Stimulated activated CD4-positive, alpha-beta T cell treated with anti-CD3 and anti-CD28 coated beads, Interleukin-1b, Interleukin-23, amount 100 ng/mL, for 24 hours (primary cell): ENCODE measurements around the gene TUBB1.
A peak's percentile ranks its signal among the peaks of the same experiment; 100 is the strongest.
"Not testable (repeated sequence)": the region's sequence is repeated elsewhere in the genome, so short reads cannot be mapped to it uniquely, and the experiment has no call there.

Experiments used
- DNase-seq, 4 experiments: peaks; one replicate each; pipeline ENCODE4 v3.0.0-alpha.2; 2020; ENCODE audit warnings: low read depth in 4 of 4, low spot score in 1 of 4

TUBB1 gene

DNA sequence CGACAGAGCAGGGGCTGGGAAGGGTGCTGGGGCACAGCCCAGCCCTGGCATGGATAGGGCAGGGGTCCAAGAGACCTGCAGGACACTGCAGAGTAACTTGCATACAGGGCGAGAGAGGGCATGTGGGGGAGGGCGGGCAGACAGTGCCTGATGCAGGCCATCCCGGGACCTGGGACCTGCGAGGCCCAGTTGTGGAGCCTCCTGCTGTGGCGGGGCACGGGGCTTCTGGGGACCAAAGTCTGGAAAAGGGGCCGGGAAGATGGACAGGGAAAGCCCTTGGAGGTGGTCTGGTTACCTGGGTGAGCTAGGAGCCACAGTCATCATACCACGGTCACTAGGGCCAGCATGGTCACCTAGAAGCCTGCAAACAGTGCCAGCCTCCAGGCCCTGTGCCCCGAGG, 412 bp upstream of the TUBB1 start:
- no peak for DNase-seq

DNA sequence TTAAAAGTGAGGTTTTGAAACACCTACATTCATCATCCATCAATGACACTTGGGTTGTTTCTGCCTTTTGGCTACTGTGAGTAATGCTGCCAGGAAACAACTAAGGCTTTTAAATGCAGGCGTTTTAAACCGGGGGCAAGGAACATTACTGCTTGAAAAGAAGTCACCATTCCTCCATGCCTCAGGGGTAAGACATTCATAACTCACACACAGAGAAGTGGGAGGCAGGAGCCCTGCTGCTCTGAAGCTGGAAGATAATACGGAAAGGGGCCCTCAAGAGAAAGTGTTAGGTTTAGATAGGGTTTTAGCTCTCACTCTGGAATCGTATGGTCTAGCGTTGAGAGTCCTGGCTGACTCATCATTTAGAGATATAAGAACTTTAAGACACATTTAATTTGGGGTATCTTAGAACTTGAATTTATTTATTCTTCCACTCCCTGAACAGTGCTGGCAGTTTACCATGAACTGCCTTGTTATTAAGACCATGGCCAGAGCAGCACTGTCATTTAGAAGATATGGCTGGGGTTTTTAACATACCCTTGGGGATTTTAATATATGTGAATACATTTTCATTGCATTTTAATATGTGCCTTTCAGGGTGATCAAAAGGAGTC, 1.8 kb downstream of the TUBB1 start:
- DNase-seq: no peak

DNA sequence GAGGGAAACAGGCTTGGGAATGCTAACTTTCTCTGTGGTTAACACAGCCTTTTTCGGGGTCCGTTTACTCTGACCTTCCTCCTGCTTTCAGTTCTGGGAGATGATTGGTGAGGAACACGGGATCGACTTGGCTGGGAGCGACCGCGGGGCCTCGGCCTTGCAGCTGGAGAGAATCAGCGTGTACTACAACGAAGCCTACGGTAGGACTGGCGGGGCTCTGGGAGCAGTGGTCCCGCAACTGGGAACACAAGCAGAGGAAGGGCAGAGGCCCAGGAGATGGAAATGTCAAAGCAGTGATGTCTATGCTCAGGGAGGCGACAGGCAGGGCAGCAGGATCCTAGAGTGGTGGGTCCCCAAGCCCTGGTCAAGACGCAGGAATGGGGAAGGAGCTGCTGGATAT, 3.5 kb downstream of the TUBB1 start:
- DNase-seq: no peak

DNA sequence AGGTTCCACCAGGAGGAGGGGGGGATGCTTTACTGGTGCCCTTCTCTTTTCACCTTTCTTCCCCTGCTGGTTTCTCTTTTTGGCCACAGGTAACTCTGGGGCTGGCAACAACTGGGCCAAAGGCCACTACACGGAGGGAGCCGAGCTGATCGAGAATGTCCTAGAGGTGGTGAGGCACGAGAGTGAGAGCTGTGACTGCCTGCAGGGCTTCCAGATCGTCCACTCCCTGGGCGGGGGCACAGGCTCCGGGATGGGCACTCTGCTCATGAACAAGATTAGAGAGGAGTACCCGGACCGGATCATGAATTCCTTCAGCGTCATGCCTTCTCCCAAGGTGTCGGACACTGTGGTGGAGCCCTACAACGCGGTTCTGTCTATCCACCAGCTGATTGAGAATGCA, 4.4 kb downstream of the TUBB1 start:
- DNase-seq: no peak

DNA sequence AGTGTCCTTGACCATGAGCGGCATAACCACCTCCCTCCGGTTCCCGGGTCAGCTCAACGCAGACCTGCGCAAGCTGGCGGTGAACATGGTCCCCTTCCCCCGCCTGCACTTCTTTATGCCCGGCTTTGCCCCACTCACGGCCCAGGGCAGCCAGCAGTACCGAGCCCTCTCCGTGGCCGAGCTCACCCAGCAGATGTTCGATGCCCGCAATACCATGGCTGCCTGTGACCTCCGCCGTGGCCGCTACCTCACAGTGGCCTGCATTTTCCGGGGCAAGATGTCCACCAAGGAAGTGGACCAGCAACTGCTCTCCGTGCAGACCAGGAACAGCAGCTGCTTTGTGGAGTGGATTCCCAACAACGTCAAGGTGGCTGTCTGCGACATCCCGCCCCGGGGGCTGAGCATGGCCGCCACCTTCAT, 4.9 kb downstream of the TUBB1 start:
- DNase-seq: no peak

DNA sequence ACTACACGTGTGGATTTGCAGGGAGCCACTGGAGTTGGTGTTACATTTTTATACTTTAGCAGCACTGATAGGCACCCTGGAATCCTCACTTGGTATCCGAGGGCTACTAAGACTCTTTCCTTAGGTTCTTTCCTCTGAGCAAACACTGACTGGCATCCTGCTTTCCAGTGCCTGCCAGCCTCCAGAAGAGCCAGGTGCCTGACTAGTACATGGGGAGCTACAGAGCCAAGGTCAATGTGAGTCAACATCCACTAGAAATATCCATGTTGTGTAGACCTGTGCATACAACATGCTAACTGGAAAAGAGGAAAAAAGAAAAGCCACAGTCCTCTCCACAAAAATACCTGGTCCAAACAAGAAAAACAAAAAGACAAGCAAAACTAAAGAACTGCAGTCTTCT, 5.9 kb downstream of the TUBB1 start:
- DNase-seq: no peak

DNA sequence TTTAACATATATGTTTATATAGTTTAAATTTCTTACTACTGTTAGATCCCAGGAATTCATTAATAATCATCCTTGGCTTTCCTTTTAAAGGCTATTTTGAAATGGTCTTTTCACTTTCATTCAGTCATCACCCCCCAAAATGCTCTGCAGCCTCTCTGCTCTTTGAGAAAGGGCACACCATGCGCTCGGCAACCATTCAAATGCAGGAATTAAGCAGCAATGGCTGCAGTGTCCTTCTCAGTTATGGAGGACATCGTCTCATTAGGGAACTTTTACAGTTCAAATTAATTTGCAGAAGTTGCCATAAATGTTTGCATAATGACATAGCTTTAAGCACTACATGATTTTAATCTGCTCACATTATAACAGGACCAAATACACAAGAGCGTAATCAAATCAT, 6.3 kb downstream of the TUBB1 start:
- DNase-seq: no peak

DNA sequence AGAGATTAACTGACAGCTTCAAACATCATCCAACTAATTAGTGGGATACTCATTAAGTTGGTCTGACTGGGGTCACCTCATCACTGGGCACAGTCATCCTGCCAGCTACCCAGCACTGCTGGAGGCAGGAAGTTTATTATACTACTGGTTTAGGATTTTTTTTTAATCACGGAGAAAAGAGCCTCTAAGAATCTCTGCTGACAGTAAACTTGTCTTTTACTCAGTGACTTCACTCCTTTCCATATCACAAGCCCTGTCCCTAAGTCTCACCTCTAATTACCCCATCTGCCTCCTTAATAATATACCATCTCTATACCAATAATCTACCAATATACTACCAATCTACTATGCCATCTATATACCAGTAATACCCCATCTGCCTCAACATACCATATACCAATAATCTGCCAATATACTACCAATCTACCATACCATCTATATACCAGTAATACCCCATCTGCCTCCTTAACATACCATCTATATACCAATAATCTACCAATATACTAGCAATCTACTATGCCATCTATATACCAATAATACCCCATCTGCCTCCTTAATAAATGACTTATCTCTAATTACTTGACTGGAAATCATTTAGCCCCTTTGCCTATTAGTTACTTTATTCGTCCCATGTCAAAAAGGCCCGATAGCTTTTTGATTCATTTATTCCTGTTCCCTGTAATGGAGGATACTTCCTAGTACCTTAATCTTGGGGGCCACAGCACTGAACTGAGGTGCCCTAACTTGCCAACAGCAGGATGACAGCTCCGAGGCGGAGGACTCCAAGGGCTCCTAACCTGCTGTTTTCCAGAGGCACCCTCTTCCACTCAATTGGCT, 7.9 kb downstream of the TUBB1 start:
- DNase-seq: no peak

DNA sequence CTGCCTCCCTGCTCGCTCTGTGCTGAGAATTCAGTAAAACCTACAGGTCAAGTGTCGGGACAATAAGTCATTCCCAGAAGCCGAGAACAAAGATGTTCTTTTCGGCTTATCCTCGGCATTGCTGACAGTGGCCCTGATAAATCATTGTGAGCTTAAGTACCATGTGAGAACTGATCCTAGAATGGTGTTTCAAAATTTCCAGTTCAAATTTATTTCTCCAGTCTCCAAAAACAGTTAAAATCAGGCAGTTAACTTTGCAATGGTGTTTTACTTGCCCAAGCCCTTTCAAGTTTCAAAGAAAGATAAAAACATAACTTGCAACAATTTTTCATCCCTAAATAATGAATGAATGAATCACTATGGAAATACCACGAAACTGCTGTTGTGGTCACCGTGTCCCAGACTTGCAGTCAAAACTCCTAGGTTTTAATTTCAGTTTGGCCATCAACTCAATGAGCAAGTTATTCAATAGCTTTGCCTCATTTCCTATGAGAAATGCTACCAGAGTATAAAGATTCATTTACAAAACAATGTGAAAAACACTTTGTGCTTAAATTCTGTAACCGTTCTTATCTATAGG, 8.6 kb downstream of the TUBB1 start:
- no peak for DNase-seq

DNA sequence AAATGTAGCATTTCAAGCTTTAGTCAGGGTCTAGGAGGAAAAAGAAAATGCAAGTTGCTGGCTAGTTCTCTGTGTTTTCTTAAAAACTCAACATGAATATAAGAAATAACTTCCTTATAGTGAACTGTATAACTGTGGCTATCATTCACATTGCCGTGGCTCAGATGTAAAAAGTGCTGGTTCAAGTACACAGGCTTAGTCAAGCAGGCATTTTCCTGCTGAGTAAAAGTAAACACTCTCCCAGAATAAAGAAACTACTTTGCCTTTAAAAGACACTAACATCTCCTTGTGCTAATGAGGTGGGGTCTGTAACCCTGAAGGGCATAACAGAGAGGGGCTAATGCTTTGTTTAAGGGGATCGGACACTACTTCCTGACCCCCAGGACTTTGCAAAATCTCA, 9.6 kb downstream of the TUBB1 start:
- DNase-seq: no peak

DNA sequence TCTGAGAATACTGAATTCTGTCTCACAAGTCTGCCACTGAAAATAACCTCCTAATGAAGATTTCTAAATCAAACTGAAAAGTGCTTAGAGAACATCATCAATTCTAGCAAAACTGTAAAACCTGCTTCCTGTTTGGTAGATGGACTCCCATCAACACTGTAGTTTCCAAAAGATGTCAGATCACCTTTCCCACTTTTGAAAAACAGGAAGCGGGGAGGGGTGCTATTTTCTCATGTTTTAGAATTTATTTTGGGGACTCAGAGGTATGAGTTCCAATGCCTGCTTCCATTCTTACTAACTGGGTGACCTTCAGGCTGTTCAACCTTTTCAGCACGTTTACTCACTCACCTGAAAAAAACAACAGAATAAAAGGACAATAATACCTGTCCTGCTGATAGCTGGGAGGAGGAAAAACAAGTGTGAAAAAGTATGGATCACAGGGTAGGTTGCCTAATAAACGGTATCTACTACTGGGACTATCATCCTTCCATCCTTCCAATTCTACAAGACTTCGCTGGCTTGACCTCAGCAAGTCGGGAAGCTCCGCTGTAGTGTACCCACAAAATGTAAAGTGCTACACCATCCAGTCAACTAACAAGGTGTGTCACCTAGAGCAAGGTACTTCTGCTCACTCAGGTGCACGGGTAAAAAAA, 11.8 kb downstream of the TUBB1 start:
- DNase-seq: no peak

DNA sequence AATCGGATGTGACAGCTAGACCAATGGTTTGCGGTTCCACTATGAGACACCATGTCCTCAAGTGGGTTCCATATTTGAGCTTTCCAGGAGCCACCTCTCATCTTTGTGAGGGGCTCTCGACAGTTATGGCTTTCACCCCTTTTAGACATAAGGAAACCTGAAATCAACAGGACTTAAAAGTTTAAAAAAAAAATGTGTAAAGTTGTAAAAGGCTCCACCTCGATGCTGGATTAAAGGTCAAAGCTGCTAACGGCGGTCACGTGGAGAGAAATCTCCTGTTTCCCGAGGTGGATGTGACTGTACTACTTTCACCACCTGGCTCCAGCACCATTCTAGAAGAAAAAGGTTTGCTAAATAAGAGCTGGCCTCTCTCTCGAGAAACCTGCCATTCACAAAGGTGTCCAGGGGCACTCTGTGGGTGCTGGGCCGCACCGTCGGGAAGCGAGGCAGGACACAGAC, 12.4 kb downstream of the TUBB1 start:
- DNase-seq: no peak

DNA sequence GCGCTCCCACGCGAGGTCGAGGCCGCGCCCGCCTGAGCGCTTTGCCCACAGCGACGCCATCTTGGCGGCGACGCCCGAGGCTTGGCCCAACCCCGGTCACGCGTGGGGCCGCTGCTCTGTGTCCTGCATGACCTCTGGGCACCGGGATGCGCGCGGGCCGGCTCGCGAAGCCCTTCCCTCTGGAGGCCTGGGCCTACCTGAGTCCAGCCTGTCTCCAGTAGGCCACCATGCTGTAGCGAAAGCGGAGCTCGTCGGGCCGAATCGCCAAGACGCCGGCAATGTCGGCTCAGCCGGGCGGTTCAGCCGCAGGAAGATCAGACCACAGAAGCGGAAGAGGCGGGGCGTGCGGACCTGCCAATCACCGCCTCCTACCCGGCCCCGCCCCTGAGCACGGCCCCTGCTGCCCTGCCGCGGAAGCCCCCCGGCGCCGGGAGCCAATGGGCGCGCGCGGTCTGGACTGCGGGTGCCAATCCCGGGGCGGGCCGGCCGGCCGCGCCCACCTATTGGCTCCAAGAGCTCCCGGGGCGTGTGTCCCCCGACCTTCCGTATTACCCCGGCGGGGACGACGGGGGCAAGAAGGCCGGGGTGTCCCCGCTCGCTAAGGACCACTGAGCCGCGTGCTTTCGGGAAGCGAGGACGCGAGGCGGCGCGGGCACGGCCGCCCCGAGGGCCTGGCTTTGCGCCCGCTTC, 12.9 kb downstream of the TUBB1 start, which contains the start of gene ATP5F1E:
TSS of gene ATP5F1E (minus strand) at position 313 of the 690 bp plus-strand sequence. CDS start at position 229, 84 bp downstream.
- DNase-seq: peak; percentile 89 to 95 (median 90)

DNA sequence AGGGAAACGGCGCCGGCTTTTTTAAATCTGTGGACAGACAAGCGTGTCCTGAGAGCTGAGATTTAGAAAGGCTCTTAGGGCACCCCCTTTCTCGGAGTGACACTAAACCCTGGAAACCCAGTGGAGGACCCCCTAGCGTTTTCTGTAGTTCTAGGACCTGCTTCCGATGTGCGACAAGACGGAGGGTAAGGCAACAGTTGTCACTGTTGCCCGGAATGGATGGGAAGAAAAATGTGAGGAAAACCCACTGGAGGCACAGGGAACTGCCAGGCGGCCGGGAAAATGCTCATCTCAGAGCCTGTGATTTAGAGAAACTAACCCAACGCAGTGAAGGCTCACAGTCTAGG, 13.5 kb downstream of the TUBB1 start:
- DNase-seq: no peak

DNA sequence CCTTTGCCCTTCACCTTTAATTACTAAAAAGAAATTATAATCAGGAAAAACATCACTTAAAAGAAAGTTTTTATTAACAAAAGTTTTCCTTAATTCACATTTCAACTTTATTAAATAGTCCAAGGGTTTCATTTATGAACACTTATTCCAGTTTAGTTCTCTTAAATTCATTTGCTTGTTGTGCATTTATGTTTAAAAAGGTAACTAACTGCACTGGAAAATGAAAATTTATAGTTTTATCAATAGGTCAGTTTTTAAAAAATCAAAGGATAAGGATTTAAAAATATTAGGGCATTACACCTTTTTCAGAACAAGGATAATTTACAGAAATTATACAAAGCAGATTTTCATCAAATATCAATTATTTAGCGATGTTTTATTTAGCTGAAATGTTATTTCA, 13.9 kb downstream of the TUBB1 start:
- no peak for DNase-seq

DNA sequence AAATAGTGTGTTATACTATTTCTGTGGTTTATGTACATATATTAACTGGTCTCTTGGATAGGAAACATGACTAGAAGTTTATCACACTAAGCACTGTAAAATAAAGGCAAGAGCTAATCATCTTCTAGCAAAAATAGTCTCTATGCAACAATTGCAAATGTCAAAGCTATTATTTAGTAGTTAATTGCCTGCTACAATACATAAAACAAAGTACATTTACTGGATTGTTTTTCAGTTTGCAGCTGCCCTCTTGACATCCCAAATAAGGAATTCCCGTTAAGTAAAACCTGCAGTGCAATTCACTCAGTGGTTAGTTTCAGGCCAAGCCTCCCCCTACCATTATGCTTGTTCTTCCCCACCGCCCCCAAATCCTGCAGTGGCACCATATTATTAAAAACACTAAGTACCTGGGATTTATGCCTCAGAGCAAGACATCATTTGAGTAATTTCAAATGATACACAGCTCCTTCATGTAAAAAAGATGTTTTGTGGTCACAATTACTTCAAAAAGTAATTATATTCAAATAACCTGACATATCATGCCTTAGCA, 14.5 kb downstream of the TUBB1 start:
- no peak for DNase-seq

DNA sequence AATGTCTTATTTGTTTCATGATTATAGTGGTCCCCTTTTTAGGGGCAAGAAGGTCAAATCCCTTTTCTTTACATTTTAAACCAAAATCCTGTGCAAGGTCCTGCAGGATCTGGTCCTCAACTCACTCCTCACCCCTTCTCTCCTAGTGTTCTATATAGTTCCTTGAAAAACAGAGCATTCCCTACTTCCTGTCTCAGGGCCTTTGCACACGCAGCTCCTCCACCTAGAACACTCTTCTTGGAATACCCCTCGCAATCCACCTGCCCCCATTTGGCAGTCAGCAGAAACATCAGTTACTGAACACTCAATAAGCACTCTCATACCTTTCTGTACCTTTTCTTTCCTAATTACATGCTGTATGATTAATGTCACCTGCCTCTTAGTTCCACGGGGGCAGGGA, 16.2 kb downstream of the TUBB1 start:
- DNase-seq: no peak

DNA sequence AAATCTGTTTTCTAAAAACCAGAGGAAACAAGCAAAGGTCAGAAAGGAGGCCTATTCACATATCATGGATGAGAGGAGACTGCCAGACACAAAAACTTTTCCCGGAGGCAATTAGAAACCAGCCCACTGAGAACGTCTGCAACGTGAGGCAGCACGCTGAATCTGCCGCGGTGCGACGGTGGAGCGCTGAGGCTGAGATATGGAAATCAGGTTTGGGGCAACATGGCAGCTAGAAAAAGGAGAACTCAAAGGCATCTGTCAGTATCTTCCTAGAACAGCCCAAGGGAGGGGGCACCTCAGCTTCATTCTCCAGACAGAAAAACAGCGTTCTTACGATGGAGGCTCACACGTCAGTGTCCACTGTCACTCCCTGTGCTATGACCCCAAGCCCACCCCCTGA, 18.2 kb downstream of the TUBB1 start:
- DNase-seq: no peak

DNA sequence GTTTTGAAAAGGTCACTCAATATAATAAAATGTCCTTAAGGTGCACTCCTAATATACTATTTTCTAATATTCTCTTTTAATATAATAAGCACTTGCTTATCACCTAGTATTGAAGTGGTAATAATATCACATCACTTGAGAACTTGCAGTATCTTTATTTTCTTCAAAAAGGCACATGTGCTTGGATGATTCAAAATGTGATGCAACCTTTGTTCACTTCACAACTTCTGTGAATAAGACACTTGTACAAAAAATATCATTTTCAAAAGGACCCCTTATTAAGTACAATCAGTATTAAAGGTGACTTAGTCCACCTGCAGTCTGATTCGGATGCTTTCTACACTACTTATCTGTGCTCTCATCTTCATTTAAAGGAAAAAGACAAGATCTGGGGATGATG, 20.0 kb downstream of the TUBB1 start:
- DNase-seq: no peak

DNA sequence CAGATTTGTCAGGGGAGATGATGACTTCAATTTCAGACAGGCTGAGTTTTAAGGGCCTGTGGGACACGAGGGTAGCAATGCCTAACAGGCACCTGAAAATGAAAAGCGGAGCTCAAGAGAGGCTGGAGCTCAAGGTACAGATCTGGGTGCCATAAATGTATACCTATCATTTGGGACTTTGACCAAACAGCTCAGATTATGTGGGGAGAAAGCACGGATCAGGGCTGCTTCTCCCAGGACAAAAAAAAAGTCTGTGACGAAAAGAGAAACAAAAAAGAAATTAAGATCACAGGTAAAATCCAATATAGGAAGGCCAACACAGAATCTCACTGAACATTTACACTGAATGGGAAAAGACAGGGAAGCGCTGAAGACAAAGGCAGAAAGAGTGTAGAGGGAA, 21.4 kb downstream of the TUBB1 start:
- no peak for DNase-seq

DNA sequence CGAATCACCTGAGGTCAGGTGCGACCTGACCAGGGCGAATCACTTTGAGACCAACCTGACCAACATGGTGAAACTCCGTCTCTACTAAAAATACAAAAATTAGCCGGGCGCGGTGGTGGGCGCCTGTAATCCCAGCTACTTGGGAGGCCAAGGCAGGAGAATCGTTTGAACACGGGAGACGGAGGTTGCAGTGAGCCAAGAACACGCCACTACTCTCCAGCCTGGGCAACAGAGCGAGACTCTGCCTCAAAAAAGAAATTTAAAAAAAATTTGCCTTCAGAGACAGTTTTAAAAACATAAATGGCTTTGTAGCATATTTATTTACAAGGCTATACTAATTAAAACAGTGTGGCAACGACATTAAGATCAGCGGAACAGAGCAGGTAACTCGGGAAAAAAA, 22.3 kb downstream of the TUBB1 start:
- not testable (repeated sequence) for DNase-seq
